Mesenchymal stem cell (in vitro differentiated cells and primary cell): ENCODE measurements around the gene ARHGAP19.

ENCODE experiments used
- DNase-seq: peaks from one replicate; pipeline ENCODE4 v3.0.0-alpha.2; 2013
- H2AFZ ChIP-seq: one replicate; pipeline ENCODE4 v1.6.1; 2013; ENCODE audit warnings: low read depth, mild to moderate bottlenecking, control low read depth, inconsistent platforms, low read length, moderate library complexity
- H2AK5ac ChIP-seq: 2 replicates; pipeline ENCODE4 v1.6.1; 2013; ENCODE audit warnings: low read length, moderate library complexity, mild to moderate bottlenecking, inconsistent platforms; ENCODE audit not compliant: severe bottlenecking
- H2BK120ac ChIP-seq: one replicate; pipeline ENCODE4 v1.6.1; 2013; ENCODE audit warnings: low read depth, mild to moderate bottlenecking, inconsistent platforms, low read length, moderate library complexity
- H2BK12ac ChIP-seq, 2 experiments: one replicate each; pipeline ENCODE4 v1.6.1; 2013; ENCODE audit warnings: inconsistent platforms in 2 of 2, low read length in 2 of 2, mild to moderate bottlenecking in 2 of 2, moderate library complexity in 2 of 2, control low read depth in 1 of 2
- H2BK15ac ChIP-seq: one replicate; pipeline ENCODE4 v1.6.1; 2013; ENCODE audit warnings: mild to moderate bottlenecking, low read depth, inconsistent platforms; ENCODE audit not compliant: poor library complexity, severe bottlenecking
- H2BK5ac ChIP-seq: 2 replicates; pipeline ENCODE4 v1.6.1; 2013; ENCODE audit warnings: low read depth, mild to moderate bottlenecking, low read length, control low read depth, inconsistent platforms; ENCODE audit not compliant: poor library complexity, severe bottlenecking
- H3K14ac ChIP-seq, 2 experiments: one replicate each; pipeline ENCODE4 v1.6.1; 2013; ENCODE audit warnings: inconsistent platforms in 2 of 2, low read length in 2 of 2, control low read depth in 1 of 2, mild to moderate bottlenecking in 1 of 2, moderate library complexity in 1 of 2
- H3K18ac ChIP-seq, 2 experiments: one replicate each; pipeline ENCODE4 v1.6.1; 2013; ENCODE audit warnings: inconsistent platforms in 2 of 2, low read length in 2 of 2, control low read depth in 1 of 2, low read depth in 1 of 2, mild to moderate bottlenecking in 1 of 2
- H3K23ac ChIP-seq, 2 experiments: one replicate each; pipeline ENCODE4 v1.6.1; 2013; ENCODE audit warnings: inconsistent platforms in 2 of 2, low read length in 2 of 2, mild to moderate bottlenecking in 2 of 2, moderate library complexity in 2 of 2, control low read depth in 1 of 2
- H3K27ac ChIP-seq: 2 replicates; pipeline ENCODE4 v1.5.1; 2013; ENCODE audit warnings: mild to moderate bottlenecking, moderate library complexity, low read length, control low read depth, inconsistent platforms; ENCODE audit not compliant: poor library complexity, severe bottlenecking
- H3K27me3 ChIP-seq, 2 experiments: 2 replicates each; pipeline versions ENCODE4 v1.6.1 to v1.7.0; 2013; ENCODE audit warnings: low read length in 2 of 2, mild to moderate bottlenecking in 2 of 2, moderate library complexity in 2 of 2, control low read depth in 1 of 2, inconsistent platforms in 1 of 2; ENCODE audit not compliant: control insufficient read depth in 1 of 2, insufficient read depth in 1 of 2
- H3K36me3 ChIP-seq, 2 experiments: 2 replicates each; pipeline versions ENCODE4 v1.6.1 to v1.7.0; 2013; ENCODE audit warnings: low read length in 2 of 2, control low read depth in 1 of 2, inconsistent platforms in 1 of 2, low read depth in 1 of 2, mild to moderate bottlenecking in 1 of 2; ENCODE audit not compliant: insufficient read depth in 2 of 2, control insufficient read depth in 1 of 2
- H3K4ac ChIP-seq, 2 experiments: one replicate each; pipeline ENCODE4 v1.6.1; 2013; ENCODE audit warnings: inconsistent platforms in 2 of 2, low read length in 2 of 2, mild to moderate bottlenecking in 2 of 2, moderate library complexity in 2 of 2, control low read depth in 1 of 2, low read depth in 1 of 2
- H3K4me1 ChIP-seq: 2 replicates; pipeline ENCODE4 v1.6.1; 2013; ENCODE audit warnings: low read depth, low read length, control low read depth; ENCODE audit not compliant: control insufficient read depth, insufficient read depth
- H3K4me2 ChIP-seq: 2 replicates; pipeline ENCODE4 v1.6.1; 2013; ENCODE audit warnings: low read length, mild to moderate bottlenecking, inconsistent platforms; ENCODE audit not compliant: poor library complexity, severe bottlenecking
- H3K4me3 ChIP-seq, 2 experiments: 2 replicates each; pipeline versions ENCODE4 v1.5.1 to v1.7.0; 2013; ENCODE audit warnings: low read length in 2 of 2, mild to moderate bottlenecking in 2 of 2, control low read depth in 1 of 2, low read depth in 1 of 2; ENCODE audit not compliant: insufficient read depth in 1 of 2
- H3K79me1 ChIP-seq: replicated peaks from 2 replicates; pipeline ENCODE4 v1.6.1; 2013; ENCODE audit warnings: mild to moderate bottlenecking, control low read depth, low read length, inconsistent platforms; ENCODE audit not compliant: poor library complexity, severe bottlenecking
- H3K9ac ChIP-seq: 2 replicates; pipeline ENCODE4 v1.7.0; 2013; ENCODE audit warnings: mild to moderate bottlenecking, low read length, moderate library complexity
- H3K9me3 ChIP-seq: 2 replicates; pipeline ENCODE4 v1.7.0; 2013; ENCODE audit warnings: mild to moderate bottlenecking, low read length; ENCODE audit not compliant: control insufficient read depth
- H4K8ac ChIP-seq: one replicate; pipeline ENCODE4 v1.6.1; 2013; ENCODE audit warnings: inconsistent platforms, mild to moderate bottlenecking, low read length, moderate library complexity
- H4K91ac ChIP-seq: one replicate; pipeline ENCODE4 v1.6.1; 2013; ENCODE audit warnings: mild to moderate bottlenecking, low read length, inconsistent platforms
- WGBS: methylation state at CpG from one replicate; pipeline ENCODE4 v1.1.7; 2013; ENCODE audit warnings: mixed read lengths; 5-methylcytosine and 5-hydroxymethylcytosine counted together

The ARHGAP19 gene

GRCh38 chr10:97336446-97336845 lies 44.0 kb upstream of the ARHGAP19 start:
- Histone ChIP-seq H2BK120ac (no peak overlapping the region), H2BK15ac (no peak overlapping the region), H3K4me3 (no peak overlapping the region), H3K23ac (no peak overlapping the region), H3K27me3 (peaks cover 0 to 20% of the 10 kb centered on the region in 2 experiments), H3K79me1 (peaks cover 8% of the 10 kb centered on the region), H3K4me2 (no peak overlapping the region), H2AK5ac (no peak overlapping the region), H3K4me1 (peaks cover 14% of the 10 kb centered on the region), H4K91ac (no peak overlapping the region), H3K9ac (no peak overlapping the region), H3K9me3 (no peaks in the 10 kb centered on the region), H2BK5ac (no peak overlapping the region), H3K4ac (no peak overlapping the region), H3K18ac (no peak overlapping the region), H3K36me3 (no peaks in the 10 kb centered on the region), H3K14ac (no peak overlapping the region), H4K8ac (no peak overlapping the region), H2AFZ (no peak overlapping the region), H2BK12ac (no peak overlapping the region), H3K27ac (no peak overlapping the region)
- 55% methylated on average over 3 of the region's 5 CpGs for WGBS
- DNase-seq: no peak

DNA sequence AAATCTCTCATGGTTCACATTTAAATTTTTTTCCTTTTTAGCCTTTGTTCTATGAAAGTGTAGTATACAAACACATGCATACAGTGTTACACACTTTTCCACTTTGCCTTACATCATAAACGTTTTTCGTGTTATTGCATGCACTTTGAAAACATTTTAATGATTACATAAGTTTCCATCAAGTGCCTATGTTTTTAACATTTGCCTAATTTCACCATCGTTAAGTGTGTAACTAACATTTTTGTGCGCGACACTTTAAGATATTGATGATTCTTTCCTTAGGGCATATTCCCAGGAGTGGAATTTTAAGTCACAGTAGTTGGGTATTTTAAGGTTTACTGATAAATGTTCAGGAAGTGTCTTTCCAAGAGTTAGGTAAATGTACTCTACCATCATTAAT lies 43.6 kb upstream of the ARHGAP19 start:
- H3K36me3 ChIP-seq: no peaks in the 10 kb centered on the region
- peaks cover 12% of the 10 kb centered on the region for H3K79me1 ChIP-seq
- H3K9ac ChIP-seq: no peak overlapping the region
- H3K4ac ChIP-seq: no peak overlapping the region
- H3K18ac ChIP-seq: no peak overlapping the region
- no peak overlapping the region for H2BK12ac ChIP-seq
- H3K27me3 ChIP-seq: peaks cover 0 to 19% of the 10 kb centered on the region in 2 experiments
- no peak overlapping the region for H2BK5ac ChIP-seq
- H3K9me3 ChIP-seq: no peaks in the 10 kb centered on the region
- H2BK120ac ChIP-seq: no peak overlapping the region
- H3K4me2 ChIP-seq: no peak overlapping the region
- H3K4me3 ChIP-seq: no peak overlapping the region
- no peak overlapping the region for H2AFZ ChIP-seq
- H4K91ac ChIP-seq: no peak overlapping the region
- DNase-seq: no peak
- H4K8ac ChIP-seq: no peak overlapping the region
- no peak overlapping the region for H3K14ac ChIP-seq
- 83% methylated on average over 5 of the region's 5 CpGs for WGBS
- no peak overlapping the region for H3K23ac ChIP-seq
- H2BK15ac ChIP-seq: no peak overlapping the region
- H3K27ac ChIP-seq: no peak overlapping the region
- no peak overlapping the region for H2AK5ac ChIP-seq
- H3K4me1 ChIP-seq: peaks cover 16% of the 10 kb centered on the region

GRCh38 chr10:97335188-97335619 lies 42.8 kb upstream of the ARHGAP19 start:
- Histone ChIP-seq H3K4me2 (peak overlapping the region; percentile 84), H3K18ac (peak overlapping the region; percentile 70 to 82), H3K14ac (no peak overlapping the region), H3K79me1 (peaks cover 16% of the 10 kb centered on the region), H2BK15ac (peak overlapping the region; percentile 80), H2BK5ac (no peak overlapping the region), H3K36me3 (no peaks in the 10 kb centered on the region), H3K4ac (peak overlapping the region in 1 of 2 experiments; percentile 22), H3K27ac (no peak overlapping the region), H3K4me3 (peak overlapping the region; percentile 84 to 93), H3K4me1 (peaks cover 16% of the 10 kb centered on the region), H2BK12ac (no peak overlapping the region), H3K23ac (no peak overlapping the region), H3K9me3 (no peaks in the 10 kb centered on the region), H2AFZ (no peak overlapping the region), H2AK5ac (no peak overlapping the region), H4K8ac (peak overlapping the region; percentile 54), H2BK120ac (peak overlapping the region; percentile 99), H3K27me3 (peaks cover 0 to 19% of the 10 kb centered on the region in 2 experiments), H3K9ac (peak overlapping the region; percentile 97), H4K91ac (no peak overlapping the region)
- WGBS: 30% methylated on average over 23 of the region's 25 CpGs
- no peak for DNase-seq

DNA sequence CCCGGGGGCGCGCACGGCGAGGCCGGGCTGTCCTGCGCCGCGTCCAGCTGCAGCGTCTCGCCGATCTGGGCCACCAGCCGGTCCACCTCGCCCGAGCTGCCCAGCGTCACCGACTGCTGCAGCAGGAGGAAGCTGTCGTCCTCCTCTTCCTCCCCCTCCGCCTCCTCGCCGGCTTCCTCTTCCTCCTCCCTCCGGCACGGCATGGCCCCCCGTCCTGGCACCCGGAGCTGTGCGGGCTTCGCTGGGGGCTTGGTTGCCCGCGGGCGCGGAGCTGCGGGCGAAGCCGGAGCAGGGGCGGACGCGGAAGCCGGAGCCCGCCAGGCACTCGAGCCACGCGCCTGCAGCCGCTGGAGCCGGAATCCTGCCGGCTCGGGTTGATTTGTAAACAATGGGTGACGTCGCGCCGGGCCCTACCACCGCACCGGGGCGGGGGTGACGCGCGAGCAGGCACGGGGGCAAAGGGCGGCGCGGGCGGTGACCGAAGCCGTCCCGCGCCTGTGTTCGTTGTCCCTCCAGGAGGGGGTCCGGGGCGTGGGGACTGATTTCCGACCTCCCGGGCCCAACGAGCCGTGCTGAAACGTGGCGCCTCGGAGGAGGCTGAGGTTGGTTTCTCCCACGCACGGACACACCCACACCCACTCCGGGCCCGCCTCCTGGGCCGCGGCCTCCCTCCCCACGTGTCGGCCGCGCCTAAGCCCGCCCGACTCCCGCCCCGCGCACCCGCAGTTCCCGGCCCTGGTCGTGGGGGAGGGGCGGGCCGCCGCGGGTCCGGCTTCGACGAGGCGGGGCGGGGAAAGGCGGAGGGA lies 42.1 kb upstream of the ARHGAP19 start, which contains the start of gene FRAT2:
Gene FRAT2, minus strand, starts transcription at position 360 of the 806 bp plus-strand sequence. Its CDS starts 157 bp downstream, at position 203.
- peak within 1 kb of the TSS; percentile 98 for H4K8ac ChIP-seq
- H2BK12ac ChIP-seq: peak within 1 kb of the TSS; percentile 89 to 98
- peak; percentile 92 for DNase-seq
- peak within 1 kb of the TSS in 1 of 2 experiments; percentile 96 for H3K23ac ChIP-seq
- H3K36me3 ChIP-seq: no peaks in the 10 kb centered on the region
- peaks cover 0 to 19% of the 10 kb centered on the region in 2 experiments for H3K27me3 ChIP-seq
- H3K9me3 ChIP-seq: no peaks in the 10 kb centered on the region
- H3K27ac ChIP-seq: peak within 1 kb of the TSS; percentile 42
- H3K4me2 ChIP-seq: peak within 1 kb of the TSS; percentile 84
- peak within 1 kb of the TSS; percentile 84 to 93 for H3K4me3 ChIP-seq
- H3K4ac ChIP-seq: peak within 1 kb of the TSS; percentile 83 to 100
- H3K4me1 ChIP-seq: peaks cover 16% of the 10 kb centered on the region
- H3K18ac ChIP-seq: peak within 1 kb of the TSS; percentile 99 to 100
- peak within 1 kb of the TSS; percentile 77 for H2AFZ ChIP-seq
- peak within 1 kb of the TSS; percentile 100 for H4K91ac ChIP-seq
- H3K14ac ChIP-seq: peak within 1 kb of the TSS in 1 of 2 experiments; percentile 85
- H2BK120ac ChIP-seq: peak within 1 kb of the TSS; percentile 99
- H2BK15ac ChIP-seq: peak within 1 kb of the TSS; percentile 94
- H2BK5ac ChIP-seq: peak within 1 kb of the TSS; percentile 95
- WGBS: under 1% methylated on average over 55 of the region's 103 CpGs
- H3K79me1 ChIP-seq: peaks cover 21% of the 10 kb centered on the region
- H2AK5ac ChIP-seq: no peak within 1 kb of the TSS
- peak within 1 kb of the TSS; percentile 97 for H3K9ac ChIP-seq
